ENCODE data around the gene MOV10. TPM values are rescaled to one million over a fixed set of nuclear protein-coding genes. Genes with fewer than 3 reads are reported as not detected.

The MOV10 gene
- total RNA-seq, 4 donors from 2014 or later = 12.3 to 24.1 (median 18.7) TPM

- Histone ChIP-seq H3K9me3 (no peaks in the 10 kb centered on the region), H3K4me1 (peaks cover 16 to 19% (median 18%) of the 10 kb centered on the region in 4 donors), H3K4me3 (no peak overlapping the region), H3K27ac (replicated peaks in 1 of 4) (no peak overlapping the region), H3K27me3 (no peaks in the 10 kb centered on the region), H3K36me3 (peaks cover 36 to 95% (median 91%) of the 10 kb centered on the region in 4 donors)
- WGBS = 90% methylated on average over 13 of the region's 15 CpGs
- no peak for TF ChIP-seq POLR2AphosphoS5 (IDR thresholded peaks at IDR 0.05)
- TF ChIP-seq EP300 (IDR thresholded peaks at IDR 0.05) = no peak
- TF ChIP-seq CTCF (IDR thresholded peaks at IDR 0.05) = no peak
- TF ChIP-seq POLR2A (IDR thresholded peaks at IDR 0.05; ENCODE audit: low read depth) = no peak
- no peak for DNase-seq (ENCODE audit: extremely low spot score)
- intact Hi-C loops (cut with DNase I) = no loop called here
These were observed 20.0 kb downstream of the MOV10 start for GRCh38 chr1:112694363-112694929.

- no peak for DNase-seq (ENCODE audit: extremely low spot score)
- TF ChIP-seq POLR2AphosphoS5 (IDR thresholded peaks at IDR 0.05) (no peak), CTCF (IDR thresholded peaks at IDR 0.05) (no peak), EP300 (IDR thresholded peaks at IDR 0.05) (no peak), POLR2A (IDR thresholded peaks at IDR 0.05; ENCODE audit: low read depth) (no peak)
- peaks cover 28 to 92% (median 87%) of the 10 kb centered on the region in 4 donors for H3K36me3 ChIP-seq
- no peak overlapping the region for H3K27ac ChIP-seq (replicated peaks in 1 of 4)
- intact Hi-C loops (cut with DNase I) = no loop called here
- H3K27me3 ChIP-seq = no peaks in the 10 kb centered on the region
- peaks cover 25 to 27% (median 26%) of the 10 kb centered on the region in 4 donors for H3K4me1 ChIP-seq
- 98% methylated on average over 9 of the region's 9 CpGs for WGBS
- no peak overlapping the region for H3K4me3 ChIP-seq
- H3K9me3 ChIP-seq = no peaks in the 10 kb centered on the region
These were observed 20.8 kb downstream of the MOV10 start for GRCh38 chr1:112695276-112695675.

- Histone ChIP-seq H3K4me1 (peaks cover 39 to 42% (median 41%) of the 10 kb centered on the region in 4 donors), H3K27me3 (no peaks in the 10 kb centered on the region), H3K36me3 (peaks cover 18 to 88% (median 77%) of the 10 kb centered on the region in 4 donors), H3K27ac (replicated peaks in 1 of 4) (no peak overlapping the region), H3K9me3 (no peaks in the 10 kb centered on the region), H3K4me3 (no peak overlapping the region)
- TF ChIP-seq POLR2A (IDR thresholded peaks at IDR 0.05; ENCODE audit: low read depth) (no peak), EP300 (IDR thresholded peaks at IDR 0.05) (no peak), CTCF (IDR thresholded peaks at IDR 0.05) (no peak), POLR2AphosphoS5 (IDR thresholded peaks at IDR 0.05) (no peak)
- no peak for DNase-seq (ENCODE audit: extremely low spot score)
- intact Hi-C loops (cut with DNase I) = no loop called here
- WGBS = 92% methylated on average over 7 of the region's 7 CpGs
These were observed 22.3 kb downstream of the MOV10 start for GRCh38 chr1:112696578-112697314.

- H3K4me1 ChIP-seq = peaks cover 50 to 52% (median 51%) of the 10 kb centered on the region in 4 donors
- DNase-seq (ENCODE audit: extremely low spot score) = no peak
- WGBS = 89% methylated on average over 5 of the region's 9 CpGs
- peaks cover 14 to 88% (median 76%) of the 10 kb centered on the region in 4 donors for H3K36me3 ChIP-seq
- TF ChIP-seq POLR2AphosphoS5 (IDR thresholded peaks at IDR 0.05) = peak in 1 of 2 donors; percentile 34
- TF ChIP-seq POLR2A (IDR thresholded peaks at IDR 0.05; ENCODE audit: low read depth) = no peak
- no peaks in the 10 kb centered on the region for H3K27me3 ChIP-seq
- peak overlapping the region in 3 of 4 donors; percentile 98 to 100 (median 98) for H3K27ac ChIP-seq (replicated peaks in 1 of 4)
- no peaks in the 10 kb centered on the region for H3K9me3 ChIP-seq
- intact Hi-C loops (cut with DNase I) = no loop called here
- no peak overlapping the region for H3K4me3 ChIP-seq
These were observed 23.3 kb downstream of the MOV10 start for GRCh38 chr1:112697781-112698201.
